ENCODE results near the gene TLL2. TPM values are rescaled to one million over a fixed set of nuclear protein-coding genes. Genes with fewer than 3 reads are reported as not detected.

Gene TLL2
- total and polyA plus RNA-seq, 9 of the 15 experiments (the other 6 are each of a cell fraction or from before 2014, with no cell fraction given) = 0.09 TPM; not detected in 8

DNA sequence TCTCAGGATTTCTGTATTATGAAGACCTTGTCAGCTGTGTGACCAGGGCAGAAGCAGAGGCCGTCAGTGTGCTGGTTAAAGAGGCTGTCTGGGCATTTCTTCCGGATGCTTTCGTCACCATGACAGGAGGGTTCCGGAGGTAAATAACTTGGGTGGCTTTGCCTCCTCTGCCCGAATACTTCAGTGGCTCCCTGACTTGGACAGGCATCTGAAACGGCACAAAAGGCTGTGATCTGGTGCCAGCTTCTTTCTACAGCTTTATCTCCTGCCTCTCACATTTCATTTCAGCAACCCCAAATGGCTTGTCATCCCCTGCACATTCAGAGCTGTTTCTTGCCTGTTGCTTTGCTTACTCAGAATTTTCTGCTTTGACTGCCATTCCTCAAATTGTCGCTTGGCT is 186.3 kb downstream of the TLL2 start:
- no peak for TF ChIP-seq AFF4 (CRISPR knock-in tag; IDR thresholded peaks at IDR 0.05)
- TF ChIP-seq HNRNPL (IDR thresholded peaks at IDR 0.05; ENCODE audit: low read depth, low read length) = no peak
- TF ChIP-seq FOXP4 (CRISPR knock-in tag; IDR thresholded peaks at IDR 0.05; ENCODE audit: borderline replicate concordance) = no peak
- TF ChIP-seq SMARCA5 (IDR thresholded peaks at IDR 0.05) = no peak
- TF ChIP-seq KLF16 (IDR thresholded peaks at IDR 0.05) = no peak
- TF ChIP-seq, protein P1, sequence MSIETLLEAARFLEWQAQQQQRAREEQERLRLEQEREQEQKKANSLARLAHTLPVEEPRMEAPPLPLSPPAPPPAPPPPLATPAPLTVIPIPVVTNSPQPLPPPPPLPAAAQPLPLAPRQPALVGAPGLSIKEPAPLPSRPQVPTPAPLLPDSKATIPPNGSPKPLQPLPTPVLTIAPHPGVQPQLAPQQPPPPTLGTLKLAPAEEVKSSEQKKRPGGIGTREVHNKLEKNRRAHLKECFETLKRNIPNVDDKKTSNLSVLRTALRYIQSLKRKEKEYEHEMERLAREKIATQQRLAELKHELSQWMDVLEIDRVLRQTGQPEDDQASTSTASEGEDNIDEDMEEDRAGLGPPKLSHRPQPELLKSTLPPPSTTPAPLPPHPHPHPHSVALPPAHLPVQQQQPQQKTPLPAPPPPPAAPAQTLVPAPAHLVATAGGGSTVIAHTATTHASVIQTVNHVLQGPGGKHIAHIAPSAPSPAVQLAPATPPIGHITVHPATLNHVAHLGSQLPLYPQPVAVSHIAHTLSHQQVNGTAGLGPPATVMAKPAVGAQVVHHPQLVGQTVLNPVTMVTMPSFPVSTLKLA (conservative IDR thresholded peaks at IDR 0.05) = no peak
- TF ChIP-seq, protein P2, sequence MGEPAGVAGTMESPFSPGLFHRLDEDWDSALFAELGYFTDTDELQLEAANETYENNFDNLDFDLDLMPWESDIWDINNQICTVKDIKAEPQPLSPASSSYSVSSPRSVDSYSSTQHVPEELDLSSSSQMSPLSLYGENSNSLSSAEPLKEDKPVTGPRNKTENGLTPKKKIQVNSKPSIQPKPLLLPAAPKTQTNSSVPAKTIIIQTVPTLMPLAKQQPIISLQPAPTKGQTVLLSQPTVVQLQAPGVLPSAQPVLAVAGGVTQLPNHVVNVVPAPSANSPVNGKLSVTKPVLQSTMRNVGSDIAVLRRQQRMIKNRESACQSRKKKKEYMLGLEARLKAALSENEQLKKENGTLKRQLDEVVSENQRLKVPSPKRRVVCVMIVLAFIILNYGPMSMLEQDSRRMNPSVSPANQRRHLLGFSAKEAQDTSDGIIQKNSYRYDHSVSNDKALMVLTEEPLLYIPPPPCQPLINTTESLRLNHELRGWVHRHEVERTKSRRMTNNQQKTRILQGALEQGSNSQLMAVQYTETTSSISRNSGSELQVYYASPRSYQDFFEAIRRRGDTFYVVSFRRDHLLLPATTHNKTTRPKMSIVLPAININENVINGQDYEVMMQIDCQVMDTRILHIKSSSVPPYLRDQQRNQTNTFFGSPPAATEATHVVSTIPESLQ (CRISPR knock-in tag; IDR thresholded peaks at IDR 0.05) = no peak
- Histone ChIP-seq H3K9me1 (ENCODE audit: control insufficient read depth, insufficient read depth, low read length) (no peaks in the 10 kb centered on the region), H3K4me2 (ENCODE audit: insufficient read depth, low read length) (no peak overlapping the region), H3K27me3 (ENCODE audit: control insufficient read depth in 2 of 2, insufficient read depth in 2 of 2, low read length in 2 of 2) (peaks cover 0 to 4% of the 10 kb centered on the region in 2 experiments; a peak in 2 of 5 replicates), H3K36me3 (ENCODE audit: control insufficient read depth, insufficient read depth, low read length) (no peaks in the 10 kb centered on the region), H3K4me1 (replicated peaks in 1 of 2; ENCODE audit: control insufficient read depth in 2 of 2, insufficient read depth in 2 of 2, low read length in 2 of 2) (no peaks in the 10 kb centered on the region), H3K79me2 (ENCODE audit: control insufficient read depth, insufficient read depth, low read length) (no peaks in the 10 kb centered on the region), H4K20me1 (replicated peaks; ENCODE audit: control insufficient read depth, insufficient read depth, low read length) (no peaks in the 10 kb centered on the region; the same call in 1 of the 2 replicates), H3K4me3 (no peak overlapping the region), H2AFZ (ENCODE audit: low read depth, low read length) (no peak overlapping the region), H3K9me3 (replicated peaks; ENCODE audit: control insufficient read depth, insufficient read depth, low read depth, low read length) (no peaks in the 10 kb centered on the region), H3K27ac (ENCODE audit: extremely low read depth, low read depth, low read length) (no peak overlapping the region), H3K9ac (ENCODE audit: insufficient read depth in 1 of 2, low read depth in 2 of 2, low read length in 2 of 2) (no peak overlapping the region)
- intact Hi-C loops (cut with micrococcal nuclease) = no loop called here
- ChIA-PET POLR2A (interaction anchor here (0.7 kb wide), 2 partner anchors 98 to 422 kb away, joined by 3 to 4 read pairs; no protein-coding TSS in a partner anchor), CTCF (ENCODE audit: low intra/inter-chr PET ratio) (interaction anchor here (0.5 kb wide), 1 partner anchor 284 kb away, joined by 3 read pairs; no protein-coding TSS in a partner anchor)
- 3% methylated on average over 5 of the region's 7 CpGs for whole genome bisulfite sequencing (ENCODE audit: insufficient coverage, low coverage, missing lambda C conversion rate)
- no peak for DNase-seq (ENCODE audit: extremely low read depth in 1 of 4, low spot score in 3 of 4)
- no peak for FAIRE-seq
- ATAC-seq = no peak
- no TSS peak for BruUV-seq (replicated peaks)
- in situ Hi-C loops (cut with MboI) = loop anchor here (10.0 kb wide), 1 partner anchor 313 kb away; no protein-coding TSS in a partner anchor

All from K562 (cell line).